RWPE2 (cell line): Measurements from ENCODE around the gene SYK.

ENCODE experiments used
- ATAC-seq: fragments of 200-7000 bp; cut with Tn5 transposase; 3 replicates; pipeline ENCODE4 v1.9.1; 2021; ENCODE audit warnings: low read depth
- DNase-seq: peaks from one replicate; pipeline ENCODE4 v3.0.0-alpha.2; 2020; ENCODE audit warnings: low spot score
- H3K27ac ChIP-seq: fragments of 450-650 bp; 2 replicates; pipeline ENCODE4 v1.5.1; 2017; ENCODE audit warnings: mild to moderate bottlenecking; ENCODE audit not compliant: poor library complexity, severe bottlenecking
- H3K27me3 ChIP-seq: fragments of 250-450 bp; sonication (Bioruptor Pico); 2 replicates; pipeline ENCODE4 v1.5.1; 2021; ENCODE audit warnings: mild to moderate bottlenecking, moderate library complexity; ENCODE audit not compliant: insufficient read depth, poor library complexity, severe bottlenecking
- H3K36me3 ChIP-seq: fragments of 250-450 bp; sonication (Bioruptor Pico); 2 replicates; pipeline ENCODE4 v1.5.1; 2020; ENCODE audit warnings: low read depth, mild to moderate bottlenecking, moderate library complexity
- H3K4me1 ChIP-seq: fragments of 250-450 bp; sonication (Bioruptor Pico); 2 replicates; pipeline ENCODE4 v1.5.1; 2021; ENCODE audit warnings: mild to moderate bottlenecking, moderate library complexity; ENCODE audit not compliant: insufficient read depth, poor library complexity, severe bottlenecking
- H3K4me3 ChIP-seq: fragments of 250-450 bp; sonication (Bioruptor Pico); 2 replicates; pipeline ENCODE4 v1.5.1; 2021; ENCODE audit warnings: mild to moderate bottlenecking, moderate library complexity; ENCODE audit not compliant: severe bottlenecking
- H3K9me3 ChIP-seq: fragments of 250-450 bp; sonication (Bioruptor Pico); 2 replicates; pipeline ENCODE4 v1.5.1; 2021; ENCODE audit warnings: mild to moderate bottlenecking, moderate library complexity; ENCODE audit not compliant: severe bottlenecking
- TF ChIP-seq, protein P1 (sequence below): fragments of 450-650 bp; IDR thresholded peaks from one replicate; pipeline ENCODE4 v1.5.1; 2017; ENCODE audit warnings: mild to moderate bottlenecking, moderate library complexity; ENCODE audit not compliant: poor library complexity, severe bottlenecking

SYK gene

GRCh38 chr9:90836411-90837080 is 34.9 kb downstream of the SYK start:
- TF ChIP-seq, protein P1, sequence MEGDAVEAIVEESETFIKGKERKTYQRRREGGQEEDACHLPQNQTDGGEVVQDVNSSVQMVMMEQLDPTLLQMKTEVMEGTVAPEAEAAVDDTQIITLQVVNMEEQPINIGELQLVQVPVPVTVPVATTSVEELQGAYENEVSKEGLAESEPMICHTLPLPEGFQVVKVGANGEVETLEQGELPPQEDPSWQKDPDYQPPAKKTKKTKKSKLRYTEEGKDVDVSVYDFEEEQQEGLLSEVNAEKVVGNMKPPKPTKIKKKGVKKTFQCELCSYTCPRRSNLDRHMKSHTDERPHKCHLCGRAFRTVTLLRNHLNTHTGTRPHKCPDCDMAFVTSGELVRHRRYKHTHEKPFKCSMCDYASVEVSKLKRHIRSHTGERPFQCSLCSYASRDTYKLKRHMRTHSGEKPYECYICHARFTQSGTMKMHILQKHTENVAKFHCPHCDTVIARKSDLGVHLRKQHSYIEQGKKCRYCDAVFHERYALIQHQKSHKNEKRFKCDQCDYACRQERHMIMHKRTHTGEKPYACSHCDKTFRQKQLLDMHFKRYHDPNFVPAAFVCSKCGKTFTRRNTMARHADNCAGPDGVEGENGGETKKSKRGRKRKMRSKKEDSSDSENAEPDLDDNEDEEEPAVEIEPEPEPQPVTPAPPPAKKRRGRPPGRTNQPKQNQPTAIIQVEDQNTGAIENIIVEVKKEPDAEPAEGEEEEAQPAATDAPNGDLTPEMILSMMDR = no peak
- DNase-seq (no peak), ATAC-seq (no peak)
- H3K4me1 ChIP-seq = no peaks in the 10 kb centered on the region
- H3K4me3 ChIP-seq = no peak overlapping the region
- H3K27me3 ChIP-seq = no peaks in the 10 kb centered on the region
- H3K36me3 ChIP-seq = no peaks in the 10 kb centered on the region
- H3K27ac ChIP-seq = no peak overlapping the region
- no peaks in the 10 kb centered on the region for H3K9me3 ChIP-seq

GRCh38 chr9:90838098-90838497 is 36.5 kb downstream of the SYK start:
- Histone ChIP-seq H3K36me3 (no peaks in the 10 kb centered on the region), H3K27ac (no peak overlapping the region), H3K9me3 (no peaks in the 10 kb centered on the region), H3K27me3 (no peaks in the 10 kb centered on the region), H3K4me3 (no peak overlapping the region), H3K4me1 (no peaks in the 10 kb centered on the region)
- ATAC-seq (0 out of 3 replicates have a peak, but pooled peaks have one; percentile 33), DNase-seq (no peak)
- TF ChIP-seq, protein P1 = no peak

- TF ChIP-seq, protein P1 = no peak
- DNase-seq (no peak), ATAC-seq (no peak)
- H3K4me3 ChIP-seq = no peak overlapping the region
- no peak overlapping the region for H3K27ac ChIP-seq
- no peaks in the 10 kb centered on the region for H3K9me3 ChIP-seq
- H3K27me3 ChIP-seq = no peaks in the 10 kb centered on the region
- H3K4me1 ChIP-seq = no peaks in the 10 kb centered on the region
- no peaks in the 10 kb centered on the region for H3K36me3 ChIP-seq
Observed at GRCh38 chr9:90838581-90839154, 37.0 kb downstream of the SYK start.

DNA sequence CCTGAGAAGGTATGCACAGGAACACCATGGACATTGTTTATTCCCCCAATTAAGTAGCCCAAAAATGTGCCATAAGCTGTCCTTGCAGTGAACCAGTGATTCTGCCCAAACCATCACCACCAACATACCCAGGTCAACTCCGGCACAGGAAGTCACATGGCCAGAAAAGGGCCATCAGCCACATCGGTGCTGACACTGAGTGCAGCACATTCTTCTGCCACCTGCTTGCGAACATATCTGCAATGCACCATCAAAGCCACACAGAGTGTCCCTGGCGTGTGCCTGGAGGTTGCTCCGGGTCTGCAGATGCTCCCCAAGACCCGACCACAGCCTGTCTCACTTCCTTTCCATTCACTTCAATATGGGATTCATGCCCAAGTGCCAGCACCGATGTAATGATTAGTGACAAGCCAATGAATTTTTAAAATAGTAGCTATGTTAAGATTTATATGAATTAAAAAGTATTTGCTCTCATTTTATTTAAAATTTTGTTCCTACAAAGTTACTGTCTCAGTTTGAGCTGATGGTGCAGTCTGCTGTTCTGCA is 37.6 kb downstream of the SYK start:
- TF ChIP-seq, protein P1 = no peak
- Histone ChIP-seq H3K36me3 (no peaks in the 10 kb centered on the region), H3K9me3 (no peaks in the 10 kb centered on the region), H3K27me3 (no peaks in the 10 kb centered on the region), H3K27ac (no peak overlapping the region), H3K4me1 (no peaks in the 10 kb centered on the region), H3K4me3 (no peak overlapping the region)
- DNase-seq (no peak), ATAC-seq (no peak)

- H3K4me3 ChIP-seq = no peak overlapping the region
- no peaks in the 10 kb centered on the region for H3K27me3 ChIP-seq
- ATAC-seq (no peak), DNase-seq (no peak)
- no peaks in the 10 kb centered on the region for H3K4me1 ChIP-seq
- H3K9me3 ChIP-seq = no peaks in the 10 kb centered on the region
- TF ChIP-seq, protein P1 = no peak
- H3K36me3 ChIP-seq = no peaks in the 10 kb centered on the region
- H3K27ac ChIP-seq = no peak overlapping the region
Observed at GRCh38 chr9:90840696-90841095, 39.1 kb downstream of the SYK start.
